Parathyroid adenoma (tissue), 2 donors: Measurements from ENCODE around the gene CYP26B1.

Source experiments
- H2AFZ ChIP-seq: fragments of 300-600 bp; sonication (generic); one replicate; pipeline ENCODE4 v1.7.0; 2017; ENCODE audit warnings: antibody characterized with exemption, mild to moderate bottlenecking
- H3K27ac ChIP-seq: fragments of 300-600 bp; sonication (generic); one replicate; pipeline ENCODE4 v1.7.0; 2017
- H3K27me3 ChIP-seq: fragments of 300-600 bp; sonication (generic); one replicate; pipeline ENCODE4 v1.7.0; 2017; ENCODE audit warnings: low read length; ENCODE audit not compliant: control insufficient read depth, insufficient read depth
- H3K36me3 ChIP-seq: fragments of 300-600 bp; sonication (generic); one replicate; pipeline ENCODE4 v1.7.0; 2017; ENCODE audit warnings: low read length; ENCODE audit not compliant: control insufficient read depth, insufficient read depth
- H3K4me1 ChIP-seq: fragments of 300-600 bp; sonication (generic); one replicate; pipeline ENCODE4 v1.7.0; 2017; ENCODE audit warnings: control low read depth
- H3K4me2 ChIP-seq: fragments of 300-600 bp; sonication (generic); one replicate; pipeline ENCODE4 v1.7.0; 2017; ENCODE audit warnings: low read length
- H3K4me3 ChIP-seq: fragments of 300-600 bp; sonication (generic); one replicate; pipeline ENCODE4 v1.7.0; 2017; ENCODE audit warnings: low read depth, low read length
- H3K79me2 ChIP-seq: fragments of 300-600 bp; sonication (generic); one replicate; pipeline ENCODE4 v1.7.0; 2017; ENCODE audit warnings: control low read depth
- H3K9ac ChIP-seq: fragments of 300-600 bp; sonication (generic); one replicate; pipeline ENCODE4 v1.7.0; 2017; ENCODE audit warnings: mild to moderate bottlenecking
- H3K9me3 ChIP-seq: fragments of 300-600 bp; sonication (generic); one replicate; pipeline ENCODE4 v1.7.0; 2017; ENCODE audit warnings: low read length; ENCODE audit not compliant: control insufficient read depth
- CTCF ChIP-seq: fragments of 300-600 bp; sonication (generic); IDR thresholded peaks from one replicate; pipeline ENCODE4 v1.7.0; 2017; ENCODE audit warnings: antibody characterized with exemption, mild to moderate bottlenecking
- donor health status: primary hyperparathyroidism.

Gene CYP26B1

GRCh38 chr2:72104821-72105588, 42.7 kb downstream of the CYP26B1 start:
- Histone ChIP-seq H3K9me3 (no peaks in the 10 kb centered on the region), H3K27ac (no peak overlapping the region), H3K36me3 (no peaks in the 10 kb centered on the region), H2AFZ (no peak overlapping the region), H3K4me1 (no peaks in the 10 kb centered on the region), H3K4me2 (no peak overlapping the region), H3K79me2 (no peaks in the 10 kb centered on the region), H3K4me3 (no peak overlapping the region), H3K27me3 (no peaks in the 10 kb centered on the region), H3K9ac (no peak overlapping the region)
- no peak for TF ChIP-seq CTCF

GRCh38 chr2:72103690-72104089, 44.0 kb downstream of the CYP26B1 start:
- Histone ChIP-seq H3K36me3 (no peaks in the 10 kb centered on the region), H3K9me3 (no peaks in the 10 kb centered on the region), H3K27ac (no peak overlapping the region), H2AFZ (no peak overlapping the region), H3K9ac (no peak overlapping the region), H3K4me3 (no peak overlapping the region), H3K27me3 (no peaks in the 10 kb centered on the region), H3K79me2 (no peaks in the 10 kb centered on the region), H3K4me2 (no peak overlapping the region), H3K4me1 (no peaks in the 10 kb centered on the region)
- TF ChIP-seq CTCF, result no peak

- H3K4me2 ChIP-seq, result no peak overlapping the region
- TF ChIP-seq CTCF, result no peak
- H3K27ac ChIP-seq, result no peak overlapping the region
- H3K27me3 ChIP-seq, result no peaks in the 10 kb centered on the region
- H3K36me3 ChIP-seq, result no peaks in the 10 kb centered on the region
- no peaks in the 10 kb centered on the region for H3K9me3 ChIP-seq
- no peak overlapping the region for H3K9ac ChIP-seq
- H3K4me1 ChIP-seq, result no peaks in the 10 kb centered on the region
- no peak overlapping the region for H3K4me3 ChIP-seq
- no peaks in the 10 kb centered on the region for H3K79me2 ChIP-seq
- H2AFZ ChIP-seq, result no peak overlapping the region
Observed at GRCh38 chr2:72103161-72103560, 44.5 kb downstream of the CYP26B1 start.

GRCh38 chr2:72098935-72099334, 48.7 kb downstream of the CYP26B1 start:
- no peaks in the 10 kb centered on the region for H3K36me3 ChIP-seq
- H3K4me1 ChIP-seq, result no peaks in the 10 kb centered on the region
- no peaks in the 10 kb centered on the region for H3K27me3 ChIP-seq
- H3K79me2 ChIP-seq, result no peaks in the 10 kb centered on the region
- no peak overlapping the region for H3K27ac ChIP-seq
- TF ChIP-seq CTCF, result no peak
- H3K4me2 ChIP-seq, result no peak overlapping the region
- no peak overlapping the region for H2AFZ ChIP-seq
- H3K4me3 ChIP-seq, result no peak overlapping the region
- H3K9ac ChIP-seq, result no peak overlapping the region
- H3K9me3 ChIP-seq, result no peaks in the 10 kb centered on the region

- Histone ChIP-seq H2AFZ (no peak overlapping the region), H3K36me3 (no peaks in the 10 kb centered on the region), H3K9ac (no peak overlapping the region), H3K4me2 (no peak overlapping the region), H3K9me3 (no peaks in the 10 kb centered on the region), H3K4me3 (no peak overlapping the region), H3K27me3 (no peaks in the 10 kb centered on the region), H3K27ac (no peak overlapping the region), H3K79me2 (no peaks in the 10 kb centered on the region), H3K4me1 (no peaks in the 10 kb centered on the region)
- no peak for TF ChIP-seq CTCF
Observed at GRCh38 chr2:72097276-72097675, 50.4 kb downstream of the CYP26B1 start.
